ENCODE results near the gene EHBP1. TPM values are rescaled to one million over a fixed set of nuclear protein-coding genes. Genes with fewer than 3 reads are reported as not detected.

The EHBP1 gene
- total and polyA plus RNA-seq, 4 donors: 59.2 to 108 (median 83.2) TPM

- WGBS (ENCODE audit: insufficient coverage): 2% methylated on average over 8 of the region's 35 CpGs
- peak in 2 of 6 donors; percentile 51 to 62 for DNase-seq (ENCODE audit: low read depth in 4 of 6, low spot score in 6 of 6)
- no peak overlapping the region for H3K27ac ChIP-seq (ENCODE audit: low read depth, low read length)
- no peaks in the 10 kb centered on the region for H3K36me3 ChIP-seq (ENCODE audit: control insufficient read depth, insufficient read depth, low read length)
- H3K9me3 ChIP-seq (ENCODE audit: control insufficient read depth, insufficient read depth, low read length): no peaks in the 10 kb centered on the region
- H3K4me1 ChIP-seq (ENCODE audit: control insufficient read depth, insufficient read depth, low read length): peaks cover 67% of the 10 kb centered on the region
- H3K27me3 ChIP-seq (ENCODE audit: control insufficient read depth, insufficient read depth, low read length): peaks cover 94% of the 10 kb centered on the region
- no peak overlapping the region for H3K4me3 ChIP-seq (ENCODE audit: low read depth, low read length)
Observed at GRCh38 chr2:63057249-63058143, 352.0 kb downstream of the EHBP1 start.

DNA sequence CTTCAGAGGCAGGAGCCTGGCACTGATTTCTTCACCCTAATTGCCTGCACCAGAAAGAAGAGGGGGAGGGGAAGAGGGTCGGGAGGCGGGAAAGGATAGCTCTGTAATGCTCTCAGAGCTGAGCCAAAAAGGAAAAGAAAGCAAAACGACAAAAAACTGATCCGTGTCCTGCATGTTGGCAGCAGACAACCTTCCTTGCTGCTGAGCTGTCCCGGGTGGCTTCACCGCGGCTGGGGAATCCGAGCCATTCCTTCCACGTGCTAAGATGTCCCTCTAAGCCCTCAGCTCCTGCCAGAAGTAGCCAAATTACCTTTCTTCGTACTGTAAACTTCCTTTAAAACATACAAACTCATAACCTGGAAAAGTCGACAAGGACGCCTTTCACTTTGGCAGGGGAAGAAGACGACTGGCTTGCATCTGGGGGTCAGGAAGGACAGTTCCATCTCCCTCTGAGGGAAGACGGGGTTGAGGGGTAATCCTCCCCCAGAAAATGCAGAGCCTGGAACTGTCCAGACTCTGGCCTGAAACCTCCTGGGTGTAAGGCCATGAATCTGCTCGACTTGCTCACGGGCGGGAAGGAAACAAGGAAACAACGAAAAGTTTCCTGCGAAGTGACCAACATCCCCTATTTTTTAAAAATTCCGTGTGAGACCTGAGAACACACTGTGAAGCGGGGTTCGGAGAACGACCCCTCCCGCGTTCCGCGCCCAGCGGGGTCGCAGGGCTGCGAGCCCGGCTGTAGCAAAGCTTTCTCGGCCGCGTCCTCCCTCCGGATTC lies 352.8 kb downstream of the EHBP1 start:
- DNase-seq (ENCODE audit: low read depth in 4 of 6, low spot score in 6 of 6): peak in 2 of 6 donors; percentile 70 to 79

GRCh38 chr2:63058921-63059792 lies 353.6 kb downstream of the EHBP1 start:
- Histone ChIP-seq H3K27me3 (ENCODE audit: control insufficient read depth, insufficient read depth, low read length) (peaks cover 93% of the 10 kb centered on the region), H3K27ac (ENCODE audit: low read depth, low read length) (no peak overlapping the region), H3K36me3 (ENCODE audit: control insufficient read depth, insufficient read depth, low read length) (no peaks in the 10 kb centered on the region), H3K4me3 (ENCODE audit: low read depth, low read length) (no peak overlapping the region), H3K9me3 (ENCODE audit: control insufficient read depth, insufficient read depth, low read length) (no peaks in the 10 kb centered on the region), H3K4me1 (ENCODE audit: control insufficient read depth, insufficient read depth, low read length) (peaks cover 51% of the 10 kb centered on the region)
- under 1% methylated on average over 67 of the region's 67 CpGs for WGBS (ENCODE audit: insufficient coverage)
- peak in 1 of 6 donors; percentile 41 for DNase-seq (ENCODE audit: low read depth in 4 of 6, low spot score in 6 of 6)

More for the DNA sequence above, 352.8 kb downstream of the EHBP1 start:
- no peak overlapping the region for H3K4me3 ChIP-seq (ENCODE audit: low read depth, low read length)
- peaks cover 59% of the 10 kb centered on the region for H3K4me1 ChIP-seq (ENCODE audit: control insufficient read depth, insufficient read depth, low read length)
- no peak overlapping the region for H3K27ac ChIP-seq (ENCODE audit: low read depth, low read length)
- peaks cover 93% of the 10 kb centered on the region for H3K27me3 ChIP-seq (ENCODE audit: control insufficient read depth, insufficient read depth, low read length)
- H3K9me3 ChIP-seq (ENCODE audit: control insufficient read depth, insufficient read depth, low read length): no peaks in the 10 kb centered on the region
- 2% methylated on average over 31 of the region's 35 CpGs for WGBS (ENCODE audit: insufficient coverage)
- H3K36me3 ChIP-seq (ENCODE audit: control insufficient read depth, insufficient read depth, low read length): no peaks in the 10 kb centered on the region

- DNase-seq (ENCODE audit: low read depth in 4 of 6, low spot score in 6 of 6): peak in 1 of 6 donors; percentile 55
- WGBS (ENCODE audit: insufficient coverage): under 1% methylated on average over 11 of the region's 39 CpGs
- Histone ChIP-seq H3K27ac (ENCODE audit: low read depth, low read length) (no peak overlapping the region), H3K4me1 (ENCODE audit: control insufficient read depth, insufficient read depth, low read length) (peaks cover 44% of the 10 kb centered on the region), H3K9me3 (ENCODE audit: control insufficient read depth, insufficient read depth, low read length) (no peaks in the 10 kb centered on the region), H3K4me3 (ENCODE audit: low read depth, low read length) (no peak overlapping the region), H3K36me3 (ENCODE audit: control insufficient read depth, insufficient read depth, low read length) (no peaks in the 10 kb centered on the region), H3K27me3 (ENCODE audit: control insufficient read depth, insufficient read depth, low read length) (peaks cover 91% of the 10 kb centered on the region)
Observed at GRCh38 chr2:63059793-63060471, 354.4 kb downstream of the EHBP1 start.

- Histone ChIP-seq H3K36me3 (ENCODE audit: control insufficient read depth, insufficient read depth, low read length) (no peaks in the 10 kb centered on the region), H3K27ac (ENCODE audit: low read depth, low read length) (no peak overlapping the region), H3K27me3 (ENCODE audit: control insufficient read depth, insufficient read depth, low read length) (peaks cover 90% of the 10 kb centered on the region), H3K4me1 (ENCODE audit: control insufficient read depth, insufficient read depth, low read length) (peaks cover 38% of the 10 kb centered on the region), H3K4me3 (ENCODE audit: low read depth, low read length) (no peak overlapping the region), H3K9me3 (ENCODE audit: control insufficient read depth, insufficient read depth, low read length) (no peaks in the 10 kb centered on the region)
- DNase-seq (ENCODE audit: low read depth in 4 of 6, low spot score in 6 of 6): peak in 2 of 6 donors; percentile 28 to 59
- WGBS (ENCODE audit: insufficient coverage): no CpG with 5 or more reads among the region's 5 CpGs
Observed at GRCh38 chr2:63060472-63060991, 355.0 kb downstream of the EHBP1 start.

- DNase-seq (ENCODE audit: low read depth in 4 of 6, low spot score in 6 of 6): no peak
- no CpG with 5 or more reads among the region's 1 CpG for WGBS (ENCODE audit: insufficient coverage)
- H3K27me3 ChIP-seq (ENCODE audit: control insufficient read depth, insufficient read depth, low read length): peaks cover 82% of the 10 kb centered on the region
- H3K4me1 ChIP-seq (ENCODE audit: control insufficient read depth, insufficient read depth, low read length): peaks cover 5% of the 10 kb centered on the region
- no peaks in the 10 kb centered on the region for H3K36me3 ChIP-seq (ENCODE audit: control insufficient read depth, insufficient read depth, low read length)
- no peak overlapping the region for H3K4me3 ChIP-seq (ENCODE audit: low read depth, low read length)
- H3K9me3 ChIP-seq (ENCODE audit: control insufficient read depth, insufficient read depth, low read length): no peaks in the 10 kb centered on the region
- H3K27ac ChIP-seq (ENCODE audit: low read depth, low read length): no peak overlapping the region
Observed at GRCh38 chr2:63064197-63064596, 358.7 kb downstream of the EHBP1 start.

GRCh38 chr2:63064661-63065060 lies 359.1 kb downstream of the EHBP1 start:
- no peak for DNase-seq (ENCODE audit: low read depth in 4 of 6, low spot score in 6 of 6)
- no peaks in the 10 kb centered on the region for H3K36me3 ChIP-seq (ENCODE audit: control insufficient read depth, insufficient read depth, low read length)
- no CpG with 5 or more reads among the region's 4 CpGs for WGBS (ENCODE audit: insufficient coverage)
- peaks cover under 1% of the 10 kb centered on the region for H3K4me1 ChIP-seq (ENCODE audit: control insufficient read depth, insufficient read depth, low read length)
- no peaks in the 10 kb centered on the region for H3K9me3 ChIP-seq (ENCODE audit: control insufficient read depth, insufficient read depth, low read length)
- peaks cover 80% of the 10 kb centered on the region for H3K27me3 ChIP-seq (ENCODE audit: control insufficient read depth, insufficient read depth, low read length)
- H3K4me3 ChIP-seq (ENCODE audit: low read depth, low read length): no peak overlapping the region
- no peak overlapping the region for H3K27ac ChIP-seq (ENCODE audit: low read depth, low read length)

DNA sequence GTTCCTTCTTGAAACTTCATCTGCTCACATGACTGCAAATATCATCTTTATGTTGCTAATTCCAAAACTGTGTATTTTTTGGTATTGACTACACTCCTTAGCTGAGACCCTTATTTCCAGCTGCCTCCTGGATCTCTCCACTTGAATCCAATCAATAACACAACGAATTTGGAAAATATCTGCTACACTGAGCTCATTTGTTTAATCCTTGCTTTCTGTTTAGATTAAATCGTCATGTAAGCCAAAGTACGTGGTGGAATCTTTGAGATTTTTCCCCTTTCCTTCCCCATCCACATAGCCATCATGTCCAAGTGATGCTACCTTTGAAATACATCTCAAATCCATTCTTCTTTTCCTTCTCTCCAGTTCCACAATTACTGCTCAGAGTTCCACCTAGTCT lies 360.8 kb downstream of the EHBP1 start:
- DNase-seq (ENCODE audit: low read depth in 4 of 6, low spot score in 6 of 6): no peak
- Histone ChIP-seq H3K4me3 (ENCODE audit: low read depth, low read length) (no peak overlapping the region), H3K27me3 (ENCODE audit: control insufficient read depth, insufficient read depth, low read length) (peaks cover 69% of the 10 kb centered on the region), H3K9me3 (ENCODE audit: control insufficient read depth, insufficient read depth, low read length) (no peaks in the 10 kb centered on the region), H3K4me1 (ENCODE audit: control insufficient read depth, insufficient read depth, low read length) (no peaks in the 10 kb centered on the region), H3K36me3 (ENCODE audit: control insufficient read depth, insufficient read depth, low read length) (no peaks in the 10 kb centered on the region), H3K27ac (ENCODE audit: low read depth, low read length) (no peak overlapping the region)
- WGBS (ENCODE audit: insufficient coverage): 75% methylated on average over 3 of the region's 3 CpGs
